Stimulated activated CD8-positive, alpha-beta memory T cell treated with anti-CD3 and anti-CD28 coated beads, Interleukin-7, amount 100 ng/mL, for 48 hours (primary cell): ENCODE results near the gene FOCAD.

Experiments
- DNase-seq, 2 donors: peaks; one replicate each; pipeline ENCODE4 v3.0.0-alpha.2; 2020; ENCODE audit warnings: low read depth in 1 of 2; ENCODE audit errors: extremely low read depth in 1 of 2

FOCAD gene

DNA sequence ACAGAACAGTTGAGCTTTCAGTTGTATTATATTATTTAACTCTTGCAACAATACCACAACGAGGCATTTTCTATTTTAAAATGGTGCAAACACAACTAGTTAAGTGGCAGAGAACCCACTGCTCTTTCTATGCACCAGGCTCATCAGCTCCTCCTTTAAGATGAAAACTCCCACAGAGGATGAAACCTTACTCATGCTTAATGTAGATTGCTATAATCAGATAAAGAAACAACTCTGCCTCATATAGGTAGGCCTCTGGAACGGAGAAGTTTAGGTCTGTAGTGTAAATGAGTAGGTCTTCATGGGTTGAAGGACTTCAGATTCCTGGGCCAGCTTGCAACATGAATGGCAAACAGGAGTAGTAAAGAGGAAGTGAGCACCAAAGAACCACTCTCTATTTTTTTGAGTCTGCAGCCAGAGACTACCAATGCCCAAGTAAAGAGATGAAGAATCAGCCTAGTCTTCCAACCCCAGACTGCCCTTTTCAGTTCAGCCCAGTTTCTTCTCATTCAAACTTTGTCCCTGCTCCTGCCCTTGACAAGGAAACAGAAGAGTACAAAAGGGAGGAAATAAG, 313.5 kb downstream of the FOCAD start:
- no peak for DNase-seq

DNA sequence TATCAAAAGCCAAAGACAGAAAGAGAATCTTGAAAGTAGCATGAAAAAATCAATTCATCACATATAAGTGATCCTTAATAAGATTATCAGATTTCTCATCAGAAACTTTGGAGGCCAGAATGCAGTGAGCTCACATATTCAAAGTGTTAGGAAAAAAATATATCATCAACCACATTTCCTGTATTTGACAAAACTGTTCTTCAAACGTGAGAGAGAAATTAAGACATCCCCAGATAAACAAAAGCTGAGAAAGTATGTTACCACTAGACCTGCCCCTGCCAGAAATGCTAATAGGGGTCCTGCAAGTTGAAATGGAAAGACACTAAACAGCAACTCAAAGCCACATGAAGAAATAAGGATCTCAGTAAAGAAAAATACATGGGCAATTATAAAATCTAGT, 317.5 kb downstream of the FOCAD start:
- DNase-seq = no peak

DNA sequence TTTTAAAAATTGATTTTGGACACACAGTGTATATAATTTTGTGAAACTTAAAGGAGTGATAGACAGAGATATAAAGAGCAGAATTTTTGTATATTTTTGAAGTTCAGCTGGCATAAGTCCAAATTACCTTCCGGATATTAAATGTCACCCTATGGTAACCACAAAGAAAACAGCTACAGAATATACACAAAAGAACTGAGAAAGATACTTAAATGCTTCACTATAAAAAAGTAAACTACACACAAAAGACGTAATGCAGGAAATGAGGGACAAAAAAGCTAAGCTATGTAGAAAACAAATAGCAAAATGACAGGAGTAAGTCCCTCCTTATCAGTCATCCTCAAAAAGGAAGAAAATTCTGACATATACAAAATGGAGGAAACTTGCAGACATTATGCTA, 318.0 kb downstream of the FOCAD start:
- DNase-seq = no peak

DNA sequence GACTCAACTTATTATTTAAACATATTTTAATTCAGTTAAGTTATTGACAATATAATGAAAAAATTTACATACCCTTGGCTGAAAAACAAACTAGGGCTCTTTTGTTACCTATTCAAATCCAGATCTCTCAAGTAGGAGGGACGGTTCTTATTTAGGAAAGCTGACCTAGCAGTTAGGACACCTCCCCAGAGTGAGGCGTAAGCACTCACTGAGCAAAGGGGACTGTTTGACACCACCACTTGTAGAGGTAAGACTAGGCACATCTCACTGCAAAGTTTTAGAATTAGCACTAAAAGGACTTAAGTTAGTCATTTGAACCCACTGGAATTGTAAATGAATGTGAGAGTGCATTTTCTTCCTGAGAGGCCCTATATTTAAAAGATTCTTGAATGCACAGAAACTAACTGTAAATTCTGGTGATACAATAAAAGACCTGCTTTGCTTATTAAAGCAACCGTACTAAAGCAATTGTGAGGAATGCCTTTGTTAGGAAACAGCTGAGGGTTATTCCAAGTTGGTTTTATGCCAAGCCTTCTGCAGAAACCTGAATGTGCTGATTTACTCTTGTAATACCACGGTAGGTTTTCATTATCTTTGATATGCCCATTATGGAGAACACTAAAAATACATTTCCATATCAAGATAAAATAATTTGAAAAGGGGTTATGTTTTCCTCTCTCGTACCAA, 331.2 kb downstream of the FOCAD start:
- no peak for DNase-seq

DNA sequence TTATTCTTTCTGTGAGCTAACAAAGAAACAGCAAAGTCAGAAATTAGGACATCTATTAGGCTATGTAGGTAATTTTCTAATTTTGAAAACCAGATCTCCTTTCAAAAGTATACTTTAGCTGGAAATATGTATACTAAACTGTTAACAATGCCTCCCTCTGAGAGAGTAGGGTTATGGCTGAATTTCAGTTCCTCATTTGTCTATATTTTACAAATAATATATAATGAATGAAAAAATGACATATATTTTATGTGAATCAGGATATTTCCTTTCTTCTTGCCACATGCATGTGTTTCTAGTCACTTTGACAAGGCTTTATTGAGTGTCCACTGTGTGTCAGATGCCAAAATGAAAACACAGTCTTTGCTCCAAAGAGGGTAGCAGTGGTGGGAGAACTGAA, 331.9 kb downstream of the FOCAD start:
- DNase-seq = no peak

DNA sequence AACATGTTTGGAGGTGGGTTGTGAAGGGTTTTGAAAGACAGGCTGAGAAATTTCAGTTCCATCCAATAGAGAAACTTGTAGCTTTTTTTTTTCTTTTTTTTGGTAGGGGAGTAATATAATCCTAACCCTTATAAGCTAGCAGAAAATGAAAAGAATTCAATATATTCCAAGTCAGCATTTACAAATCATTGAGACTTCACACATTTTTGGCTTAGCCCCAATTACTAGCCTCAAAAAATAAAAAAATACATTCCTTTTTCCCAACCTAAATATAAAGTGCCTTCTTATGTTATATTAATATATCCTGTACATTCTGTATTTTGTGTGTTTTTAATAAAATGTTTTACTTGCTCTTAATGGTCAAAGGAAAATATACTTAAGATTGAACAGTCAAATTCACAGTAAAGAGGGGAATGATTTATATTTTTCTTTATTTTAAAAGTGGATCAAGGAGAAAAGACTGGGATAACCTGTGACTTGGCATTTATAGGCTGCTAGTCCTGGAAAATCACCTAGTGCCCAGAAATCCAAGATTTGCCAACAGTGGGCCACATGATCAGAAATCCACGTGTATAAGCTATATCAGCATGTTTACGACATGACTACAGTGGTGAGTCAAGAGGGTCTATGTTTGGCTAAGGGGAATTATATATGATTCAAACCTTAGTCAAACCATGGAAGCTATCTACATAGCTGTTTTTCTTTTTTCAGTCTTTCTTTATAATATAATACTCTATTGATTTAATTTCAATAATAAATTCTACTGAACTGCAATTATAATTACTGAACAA, 332.8 kb downstream of the FOCAD start:
- DNase-seq = no peak

DNA sequence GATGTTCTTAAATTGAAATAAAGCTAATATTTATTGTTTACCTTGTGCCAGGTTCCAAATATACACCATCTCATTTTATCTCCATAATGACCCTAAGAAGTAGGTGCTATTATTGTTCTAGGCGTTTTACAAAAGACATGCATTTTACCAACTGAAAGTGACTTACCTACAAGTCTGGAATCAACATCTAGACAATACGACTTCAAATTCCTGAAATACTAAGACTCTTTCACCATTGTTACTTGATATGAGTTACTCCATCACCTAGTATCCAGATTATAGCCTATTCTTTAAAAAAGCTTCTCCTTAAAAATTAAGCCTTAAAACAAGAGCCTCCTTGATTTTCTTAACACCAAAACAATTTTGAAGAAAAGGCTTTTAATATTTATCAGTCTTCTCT, 334.1 kb downstream of the FOCAD start:
- no peak for DNase-seq

DNA sequence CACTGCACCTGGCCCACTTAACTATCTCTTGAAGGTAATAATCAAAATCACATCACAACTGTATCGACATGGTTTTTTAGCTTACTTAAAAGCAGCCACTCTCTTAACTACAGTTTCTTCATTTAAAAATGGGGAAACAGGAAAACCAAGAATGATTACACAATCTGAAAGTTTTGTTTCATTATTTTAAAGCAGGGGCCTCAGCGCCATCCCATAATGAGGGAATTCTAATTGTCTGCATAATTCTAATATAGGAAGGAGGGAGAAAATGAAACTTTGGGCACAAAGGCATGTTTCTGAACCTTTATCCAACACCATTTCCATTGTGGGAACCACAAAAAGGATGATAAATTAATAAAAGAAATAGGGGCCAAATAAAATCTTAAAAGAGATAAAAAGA, 339.8 kb downstream of the FOCAD start:
- no peak for DNase-seq

DNA sequence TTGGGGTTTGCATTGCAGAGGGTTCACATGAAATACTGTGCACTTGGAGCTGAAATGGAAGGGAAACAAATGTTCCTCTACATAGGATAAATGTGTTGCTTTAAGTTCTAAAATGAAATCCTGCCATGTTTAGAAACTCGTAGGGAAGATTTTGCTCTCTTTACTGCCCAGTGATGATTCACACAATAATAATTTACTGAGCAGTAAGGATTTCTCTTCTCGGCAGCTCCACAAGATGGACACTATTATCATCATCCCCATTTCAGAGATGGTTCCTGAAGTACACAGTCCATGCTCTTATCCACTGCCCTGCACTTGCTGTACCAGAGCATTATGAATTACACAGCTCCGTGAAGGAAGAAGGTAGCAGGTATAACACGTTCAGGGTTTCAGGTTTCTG, 343.2 kb downstream of the FOCAD start:
- no peak for DNase-seq

DNA sequence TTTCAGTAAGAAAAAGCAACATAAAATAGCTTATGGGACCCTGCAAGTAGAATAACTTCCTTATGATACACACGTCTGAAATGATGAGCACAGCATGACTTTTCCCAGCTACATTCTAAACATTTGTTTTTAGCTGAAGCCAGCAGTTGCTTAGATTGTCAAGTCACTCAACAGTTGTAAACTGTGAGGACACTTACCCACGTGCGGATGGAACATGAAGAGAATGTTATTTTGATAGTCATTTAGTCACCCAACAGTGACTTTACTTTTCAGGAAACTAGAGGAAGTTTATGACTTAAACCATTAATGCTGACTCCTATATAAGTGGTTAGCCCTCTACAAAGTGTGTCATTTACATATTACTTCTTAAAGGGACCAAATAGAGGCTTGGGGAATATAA, 344.4 kb downstream of the FOCAD start:
- no peak for DNase-seq

DNA sequence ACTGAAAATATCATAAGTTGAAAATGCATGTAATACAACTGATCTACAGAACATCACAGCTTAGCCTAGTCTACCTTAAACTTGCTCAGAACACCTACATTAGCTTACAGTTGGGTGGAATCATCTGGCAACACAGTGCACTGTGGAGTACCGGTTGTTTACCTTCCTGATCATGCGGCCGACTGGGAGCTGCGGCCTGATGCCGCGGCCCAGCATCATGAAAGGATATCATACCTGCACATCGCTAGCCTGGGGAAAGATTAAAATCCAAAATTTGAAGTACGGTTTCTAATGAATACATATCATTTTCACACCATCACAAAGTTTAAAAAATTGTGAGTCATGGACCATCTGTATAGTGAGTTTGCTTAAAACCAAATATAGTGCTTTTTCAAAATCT, 345.6 kb downstream of the FOCAD start:
- DNase-seq = no peak

DNA sequence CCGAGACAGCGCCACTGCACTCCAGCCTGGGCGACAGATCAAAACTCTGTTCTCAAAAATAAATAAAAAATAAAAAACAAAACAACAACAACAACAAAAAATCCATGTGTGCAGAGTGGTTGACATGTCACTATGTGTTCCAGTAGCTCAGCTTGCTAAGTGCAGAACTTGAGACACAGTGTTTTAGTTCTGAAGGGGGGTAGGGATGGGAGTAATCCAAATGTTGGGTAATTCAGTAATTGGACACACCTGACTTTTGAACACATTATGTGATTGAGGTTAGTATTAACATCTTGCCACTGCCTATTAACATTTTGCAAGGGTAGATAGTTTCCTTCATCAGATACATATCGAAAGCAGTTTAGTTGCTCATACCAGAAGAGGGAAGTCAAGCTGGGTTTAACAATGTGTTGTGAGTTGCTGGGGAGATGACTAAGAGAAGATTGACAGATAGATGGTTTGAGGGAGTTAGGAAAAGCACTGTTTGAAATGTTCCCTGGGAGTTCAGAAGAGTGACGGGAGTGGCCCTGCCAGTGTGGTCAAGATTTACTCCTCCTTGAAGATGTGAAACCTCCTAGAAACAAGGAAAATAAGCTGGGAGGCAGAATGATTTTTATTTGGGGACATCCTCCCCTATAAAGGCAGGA, 346.5 kb downstream of the FOCAD start:
- DNase-seq = peak in 1 of 2 donors; percentile 3

DNA sequence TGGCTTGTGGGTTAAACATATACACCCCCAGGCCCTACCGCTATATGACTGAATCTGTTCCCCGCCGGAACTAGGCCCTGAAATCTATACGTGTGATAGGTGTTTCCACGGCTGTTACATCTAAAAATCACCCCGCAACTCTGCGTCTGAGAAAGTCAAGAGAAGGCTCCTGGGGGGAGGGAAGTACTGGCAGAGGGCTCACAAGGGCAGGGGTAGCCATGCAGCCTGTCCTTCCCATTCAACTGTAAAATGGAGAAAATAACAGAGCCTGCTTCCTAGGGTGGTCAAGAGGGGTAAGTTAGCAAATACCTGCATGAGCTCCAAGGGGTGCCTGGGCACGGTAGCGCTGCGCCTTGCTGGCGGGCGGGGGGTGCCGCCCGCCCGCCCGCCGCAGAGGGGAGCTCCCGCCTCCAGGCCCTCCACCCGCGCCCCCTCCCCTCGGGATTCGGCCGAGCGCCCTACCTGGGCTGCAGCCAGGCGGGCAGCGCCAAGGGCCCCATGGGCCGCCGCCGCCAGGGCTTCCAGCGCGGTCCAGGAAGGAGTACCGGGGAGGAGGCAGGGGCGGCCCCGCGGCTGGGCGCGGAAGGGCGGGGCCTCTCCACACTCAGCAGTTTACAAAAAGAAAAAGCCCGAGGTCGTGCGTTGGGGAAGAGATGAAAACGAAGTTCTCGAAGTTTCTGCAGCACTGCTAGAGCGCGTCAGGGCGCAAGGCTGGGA, 347.2 kb downstream of the FOCAD start, which contains the start of gene HACD4:
Gene HACD4, minus strand, starts transcription at position 550 of the 717 bp plus-strand sequence. Its CDS starts 50 bp downstream, at position 500.
- DNase-seq = peak; percentile 37 to 43

DNA sequence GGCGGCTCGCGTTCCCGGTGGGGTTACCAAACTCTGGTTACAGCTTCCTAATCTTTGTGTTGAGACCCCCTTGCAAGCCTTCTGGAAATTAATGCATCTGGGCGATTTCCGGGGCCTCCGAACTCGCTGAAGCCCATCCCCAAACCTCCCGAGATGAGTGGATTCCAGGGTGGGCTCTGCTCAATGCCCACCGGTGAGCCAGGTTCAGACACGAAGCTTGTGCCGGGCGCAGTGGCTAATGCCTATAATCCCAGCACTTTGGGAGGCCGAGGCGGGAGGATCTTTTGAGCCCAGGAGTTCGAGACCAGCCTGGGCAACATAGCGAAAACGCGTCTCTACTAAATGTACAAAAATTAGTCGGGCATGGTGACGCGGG, 347.7 kb downstream of the FOCAD start:
- no peak for DNase-seq

DNA sequence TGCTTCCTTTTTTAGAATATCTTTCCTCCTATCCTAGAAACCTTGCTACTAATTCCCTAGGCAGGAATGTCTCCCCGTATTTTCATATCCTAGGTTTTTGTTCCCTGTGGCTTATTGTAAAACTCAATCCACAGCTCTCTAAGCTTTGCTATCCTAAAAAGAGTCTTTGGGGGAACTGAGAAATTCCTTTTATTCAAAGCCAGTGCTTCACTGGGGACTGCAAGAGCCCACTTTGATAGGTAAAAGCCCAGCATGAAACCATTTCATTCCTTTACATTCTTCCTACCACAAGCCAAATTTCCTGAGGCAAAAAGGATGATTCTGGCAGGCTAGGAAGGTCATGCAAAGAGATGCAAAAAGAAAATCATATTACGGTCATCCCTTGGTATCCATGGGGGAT, 353.2 kb downstream of the FOCAD start:
- DNase-seq = no peak

DNA sequence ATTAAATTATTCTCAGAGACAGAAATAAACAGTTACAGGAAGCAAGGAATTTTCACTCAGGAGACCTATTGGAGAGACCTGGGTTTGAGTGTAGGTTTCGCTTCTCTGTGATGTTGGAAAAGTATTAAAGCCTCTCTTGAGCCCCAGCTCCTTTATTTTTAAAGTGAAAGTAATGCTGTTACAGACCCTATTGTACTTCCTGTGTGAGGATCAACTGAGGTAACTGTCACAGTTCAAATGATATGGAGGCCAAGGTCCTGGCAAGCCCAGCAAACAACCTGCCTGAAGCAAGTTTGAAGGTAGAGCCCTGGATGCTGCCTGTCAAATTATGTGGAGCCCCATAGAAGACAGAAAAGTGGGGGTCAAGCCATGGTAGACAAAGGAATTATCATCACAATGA, 355.2 kb downstream of the FOCAD start:
- no peak for DNase-seq

DNA sequence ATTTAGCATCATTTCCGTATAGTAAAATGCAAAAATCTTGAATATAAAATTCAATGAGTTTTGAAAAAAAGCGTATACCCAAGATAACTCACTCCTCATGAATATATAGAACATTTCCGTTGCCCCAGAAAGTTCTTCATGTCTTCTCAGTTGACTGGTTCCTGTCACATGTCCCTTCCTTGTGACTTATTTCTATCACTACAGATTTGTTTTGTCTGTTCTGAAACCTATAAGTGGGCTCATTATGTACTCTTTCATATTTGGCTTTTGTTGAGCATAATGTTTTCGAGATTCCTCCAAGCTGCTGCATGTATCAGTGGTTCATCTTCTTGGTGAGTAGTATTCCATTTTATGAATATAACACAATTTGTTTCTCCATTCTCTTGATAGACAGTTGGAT, 358.4 kb downstream of the FOCAD start:
- DNase-seq = no peak

DNA sequence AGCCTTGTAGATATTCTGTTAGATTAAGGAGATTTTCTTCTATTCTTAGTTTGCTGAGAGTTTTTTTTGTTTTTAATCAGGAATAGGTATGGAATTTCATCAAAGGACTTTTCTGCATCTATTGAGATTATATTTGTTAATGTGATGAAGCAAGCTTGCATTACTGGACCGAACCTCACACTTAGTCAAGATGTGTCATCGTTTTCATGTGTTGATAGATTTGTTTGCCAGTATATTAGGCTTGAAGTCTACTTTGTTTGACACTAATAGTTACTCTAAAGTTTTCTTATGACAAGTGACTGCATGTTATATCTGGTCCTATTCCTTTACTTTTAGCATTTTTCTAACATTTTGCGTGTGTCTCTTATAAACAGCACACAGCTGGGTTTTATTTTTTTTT, 359.8 kb downstream of the FOCAD start:
- no peak for DNase-seq
